Small intestine (tissue), 7 donors: ENCODE data around the gene TRIM15. TPM values are rescaled to one million over a fixed set of nuclear protein-coding genes. Genes with fewer than 3 reads are reported as not detected.

Experiments
- DNase-seq, 2 donors: peaks; one replicate each; pipeline versions ENCODE4 v3.0.0 to v3.0.0-alpha.2; 2013
- FAIRE-seq: peaks from 2 replicates; lab custom pipeline; 2012; peaks lifted over from hg19 to GRCh38; lab: Jason Lieb, UNC
- H3K27ac ChIP-seq, 3 donors: one replicate each; pipeline ENCODE4 v1.5.1; 2013; ENCODE audit warnings: low read length in 2 of 3, mild to moderate bottlenecking in 2 of 3, control low read depth in 1 of 3, inconsistent platforms in 1 of 3, low read depth in 1 of 3, moderate library complexity in 1 of 3
- H3K27me3 ChIP-seq, 3 donors: one replicate each; pipeline ENCODE4 v1.6.1; 2013; ENCODE audit warnings: low read length in 3 of 3, inconsistent platforms in 1 of 3; ENCODE audit not compliant: control insufficient read depth in 3 of 3, insufficient read depth in 3 of 3
- H3K36me3 ChIP-seq, 3 donors: one replicate each; pipeline ENCODE4 v1.6.1; 2013; ENCODE audit warnings: low read length in 3 of 3, inconsistent platforms in 1 of 3, low read depth in 1 of 3, mild to moderate bottlenecking in 1 of 3, moderate library complexity in 1 of 3; ENCODE audit not compliant: control insufficient read depth in 3 of 3, insufficient read depth in 2 of 3
- H3K4me1 ChIP-seq, 3 donors: one replicate each; pipeline ENCODE4 v1.6.1; 2013; ENCODE audit warnings: low read length in 2 of 3, inconsistent platforms in 1 of 3, low read depth in 1 of 3, mild to moderate bottlenecking in 1 of 3, moderate library complexity in 1 of 3; ENCODE audit not compliant: control insufficient read depth in 3 of 3, insufficient read depth in 2 of 3
- H3K4me3 ChIP-seq, 3 donors: one replicate each; pipeline ENCODE4 v1.5.1; 2013; ENCODE audit warnings: low read length in 3 of 3, control low read depth in 1 of 3, inconsistent platforms in 1 of 3, low read depth in 1 of 3, mild to moderate bottlenecking in 1 of 3, moderate library complexity in 1 of 3
- H3K9me3 ChIP-seq, 2 donors: one replicate each; pipeline ENCODE4 v1.6.1; 2013; ENCODE audit warnings: low read depth in 1 of 2, low read length in 1 of 2; ENCODE audit not compliant: control insufficient read depth in 2 of 2, insufficient read depth in 1 of 2
- WGBS, 3 donors: extraction: QIAGEN DNeasy Blood & Tissue Kit; methylation state at CpG; one replicate each; pipeline ENCODE4 v1.1.7; 2013; 5-methylcytosine and 5-hydroxymethylcytosine counted together
- polyA plus RNA-seq, 4 donors: library from polyadenylated mRNA; stranded (reverse) in 3 of 4; unstranded in 1 of 4; fragments of 200-250 nt in 3 of 4; fragments of 120-200 nt in 1 of 4; gene quantifications; one replicate each; pipeline versions ENCODE4 v1.2.1 to v1.2.3, GENCODE V29; 2013
- donor health status: healthy with polysubstance abuse.
- donor health status: control.
- donor health status: control.
- donor health status: Bipolar disorder and iron deficiency.
- donor health status: healthy.

The TRIM15 gene
- polyA plus RNA-seq, 4 donors: 26.1 to 122 (median 63.3) TPM

GRCh38 chr6:30127238-30128093 lies 35.9 kb upstream of the TRIM15 start:
- Histone ChIP-seq H3K27ac (no peak overlapping the region), H3K9me3 (no peaks in the 10 kb centered on the region), H3K36me3 (no peaks in the 10 kb centered on the region), H3K4me3 (peak overlapping the region in 1 of 3 donors; percentile 31), H3K4me1 (peaks cover 0 to 49% (median 7%) of the 10 kb centered on the region in 3 donors), H3K27me3 (peaks cover 0 to 14% (median 6%) of the 10 kb centered on the region in 3 donors)
- FAIRE-seq: no peak
- DNase-seq: peak in 1 of 2 donors; percentile 28
- WGBS, 3 donors: 41 to 79% (median 78%) methylated on average over 47 to 50 of the region's 50 CpGs

GRCh38 chr6:30129265-30130178 lies 33.8 kb upstream of the TRIM15 start:
- Histone ChIP-seq H3K36me3 (no peaks in the 10 kb centered on the region), H3K9me3 (no peaks in the 10 kb centered on the region), H3K4me1 (peaks cover 0 to 41% (median 7%) of the 10 kb centered on the region in 3 donors), H3K4me3 (no peak overlapping the region), H3K27ac (peak overlapping the region in 2 of 3 donors; percentile 54 to 59), H3K27me3 (peaks cover 0 to 14% (median 6%) of the 10 kb centered on the region in 3 donors)
- 62 to 69% (median 63%) methylated on average over 10 of the region's 10 CpGs for WGBS, 3 donors
- DNase-seq (peak; percentile 65 to 68), FAIRE-seq (no peak)

- WGBS, 3 donors: 47 to 63% (median 57%) methylated on average over 4 of the region's 4 CpGs
- no peak for FAIRE-seq
- H3K4me3 ChIP-seq: no peak overlapping the region
- no peaks in the 10 kb centered on the region for H3K9me3 ChIP-seq
- peaks cover 0 to 46% (median 7%) of the 10 kb centered on the region in 3 donors for H3K4me1 ChIP-seq
- no peak for DNase-seq
- H3K27me3 ChIP-seq: peaks cover 0 to 17% (median 6%) of the 10 kb centered on the region in 3 donors
- H3K27ac ChIP-seq: peak overlapping the region in 2 of 3 donors; percentile 59 to 64
- no peaks in the 10 kb centered on the region for H3K36me3 ChIP-seq
These were observed 33.1 kb upstream of the TRIM15 start for GRCh38 chr6:30130179-30130679.

- FAIRE-seq: no peak
- peak; percentile 92 for DNase-seq
- Histone ChIP-seq H3K9me3 (peaks cover 0 to 2% of the 10 kb centered on the region in 2 donors), H3K36me3 (no peaks in the 10 kb centered on the region), H3K27ac (peak overlapping the region; percentile 59 to 64 (median 59)), H3K4me3 (no peak overlapping the region), H3K27me3 (peaks cover 0 to 17% (median 6%) of the 10 kb centered on the region in 3 donors), H3K4me1 (peaks cover 0 to 55% (median 7%) of the 10 kb centered on the region in 3 donors)
- WGBS, 3 donors: 24 to 31% (median 29%) methylated on average over 16 of the region's 16 CpGs
These were observed 32.2 kb upstream of the TRIM15 start for GRCh38 chr6:30130887-30131862.

GRCh38 chr6:30131947-30132497 lies 31.3 kb upstream of the TRIM15 start:
- Histone ChIP-seq H3K27me3 (peaks cover 0 to 17% (median 4%) of the 10 kb centered on the region in 3 donors), H3K4me1 (peaks cover 0 to 63% (median 10%) of the 10 kb centered on the region in 3 donors), H3K4me3 (no peak overlapping the region), H3K27ac (peak overlapping the region in 1 of 3 donors; percentile 42), H3K36me3 (no peaks in the 10 kb centered on the region), H3K9me3 (peaks cover 0 to 2% of the 10 kb centered on the region in 2 donors)
- WGBS, 3 donors: 64 to 76% (median 71%) methylated on average over 2 of the region's 2 CpGs
- no peak for DNase-seq
- no peak for FAIRE-seq

GRCh38 chr6:30135147-30135546 lies 28.2 kb upstream of the TRIM15 start:
- no peak for FAIRE-seq
- peak overlapping the region in 1 of 3 donors; percentile 77 for H3K27ac ChIP-seq
- no peaks in the 10 kb centered on the region for H3K36me3 ChIP-seq
- no peak for DNase-seq
- no peak overlapping the region for H3K4me3 ChIP-seq
- H3K9me3 ChIP-seq: peaks cover 0 to 2% of the 10 kb centered on the region in 2 donors
- 67 to 83% (median 77%) methylated on average over 2 of the region's 2 CpGs for WGBS, 3 donors
- H3K27me3 ChIP-seq: peaks cover 0 to 3% (median 0%) of the 10 kb centered on the region in 3 donors
- peaks cover 0 to 53% (median 6%) of the 10 kb centered on the region in 3 donors for H3K4me1 ChIP-seq

- DNase-seq (peak; percentile 91 to 95), FAIRE-seq (no peak)
- H3K9me3 ChIP-seq: peaks cover 0 to 2% of the 10 kb centered on the region in 2 donors
- peak within 1 kb of the TSS; percentile 75 to 77 (median 75) for H3K27ac ChIP-seq
- peaks cover 0 to 47% (median 3%) of the 10 kb centered on the region in 3 donors for H3K4me1 ChIP-seq
- WGBS, 3 donors: 20 to 56% (median 25%) methylated on average over 4 of the region's 4 CpGs
- no peaks in the 10 kb centered on the region for H3K36me3 ChIP-seq
- H3K27me3 ChIP-seq: peaks cover 0 to 3% (median 0%) of the 10 kb centered on the region in 3 donors
- peak within 1 kb of the TSS in 2 of 3 donors; percentile 17 to 44 for H3K4me3 ChIP-seq
These were observed 27.6 kb upstream of the TRIM15 start, which contains the start of gene TRIM40 for GRCh38 chr6:30135757-30136156. Gene TRIM40 (plus strand): TSS chr6:30136140. CDS start chr6:30137037, 897 bp downstream.
